ENCODE data around the gene FOXA3. TPM values are rescaled to one million over a fixed set of nuclear protein-coding genes. Genes with fewer than 3 reads are reported as not detected.

FOXA3 gene
- total RNA-seq, 1 experiment from 2014 or later, result 22.2 TPM

- H2BK5ac ChIP-seq (ENCODE audit: insufficient read length, low read length), result no peak overlapping the region
- no peak overlapping the region for H2BK20ac ChIP-seq (ENCODE audit: low read depth, low read length, poor library complexity, severe bottlenecking)
- H3T11ph ChIP-seq (ENCODE audit: low read length), result no peak overlapping the region
- H4K8ac ChIP-seq (replicated peaks; ENCODE audit: insufficient read length, low read depth, low read length), result no peak overlapping the region
- H3K14ac ChIP-seq (ENCODE audit: insufficient read depth, low read length), result no peak overlapping the region
- no peak overlapping the region for H3K4me2 ChIP-seq (ENCODE audit: insufficient read depth, insufficient read length, low read length)
- H3K4me1 ChIP-seq (ENCODE audit: insufficient read depth, low read length), result 0 out of 2 replicates have a peak, but pooled peaks cover 1% of the 10 kb centered on the region
- H3K36me3 Mint-ChIP-seq (ENCODE audit: insufficient read depth in 1 of 3, low read depth in 3 of 3), result peaks cover 38 to 84% (median 80%) of the 10 kb centered on the region in 3 experiments
- no peaks in the 10 kb centered on the region for H3K27me3 Mint-ChIP-seq (ENCODE audit: low read depth)
- no peak overlapping the region for H3K18ac ChIP-seq (ENCODE audit: insufficient read length, low read depth, low read length)
- no peak overlapping the region for H2BK12ac ChIP-seq (ENCODE audit: insufficient read length, low read depth, low read length)
- no peak overlapping the region for H3K27ac ChIP-seq (ENCODE audit: insufficient read length, low read depth, low read length)
- H3K23me2 ChIP-seq (ENCODE audit: insufficient read length, low read depth, low read length, poor library complexity, severe bottlenecking), result no peaks in the 10 kb centered on the region
- H3K23ac ChIP-seq (ENCODE audit: insufficient read length, low read depth, low read length), result no peak overlapping the region
- no peak overlapping the region for H3K4me3 Mint-ChIP-seq
- no peak overlapping the region for H2AK5ac ChIP-seq (ENCODE audit: insufficient read length, low read length)
- no peak overlapping the region for H2BK15ac ChIP-seq (ENCODE audit: low read depth, low read length)
- no peak for DNase-seq
- H3K56ac ChIP-seq (ENCODE audit: insufficient read length, low read depth, low read length), result no peak overlapping the region
- no CpG with 5 or more reads among the region's 5 CpGs for WGBS (ENCODE audit: extremely low coverage, insufficient read length, low lambda C conversion rate)
- H4K91ac ChIP-seq (ENCODE audit: insufficient read length, low read depth, low read length), result no peak overlapping the region
- no peak overlapping the region for H2AFZ ChIP-seq (ENCODE audit: low read length)
- H4K20me1 ChIP-seq (ENCODE audit: control insufficient read depth, insufficient read depth, insufficient read length), result no peaks in the 10 kb centered on the region
- peaks cover 10 to 24% of the 10 kb centered on the region in 2 experiments for H3K4me1 Mint-ChIP-seq
- H3K4ac ChIP-seq (ENCODE audit: low read depth, low read length), result no peak overlapping the region
- no peaks in the 10 kb centered on the region for H3K79me1 ChIP-seq (ENCODE audit: insufficient read depth, low read depth, low read length, poor library complexity, severe bottlenecking)
- H3K27ac Mint-ChIP-seq, result no peak overlapping the region
- H4K5ac ChIP-seq (ENCODE audit: insufficient read length, low read depth, low read length), result no peak overlapping the region
- no peaks in the 10 kb centered on the region for H3K79me2 ChIP-seq (ENCODE audit: insufficient read depth, low read length)
- TF ChIP-seq, protein P1, sequence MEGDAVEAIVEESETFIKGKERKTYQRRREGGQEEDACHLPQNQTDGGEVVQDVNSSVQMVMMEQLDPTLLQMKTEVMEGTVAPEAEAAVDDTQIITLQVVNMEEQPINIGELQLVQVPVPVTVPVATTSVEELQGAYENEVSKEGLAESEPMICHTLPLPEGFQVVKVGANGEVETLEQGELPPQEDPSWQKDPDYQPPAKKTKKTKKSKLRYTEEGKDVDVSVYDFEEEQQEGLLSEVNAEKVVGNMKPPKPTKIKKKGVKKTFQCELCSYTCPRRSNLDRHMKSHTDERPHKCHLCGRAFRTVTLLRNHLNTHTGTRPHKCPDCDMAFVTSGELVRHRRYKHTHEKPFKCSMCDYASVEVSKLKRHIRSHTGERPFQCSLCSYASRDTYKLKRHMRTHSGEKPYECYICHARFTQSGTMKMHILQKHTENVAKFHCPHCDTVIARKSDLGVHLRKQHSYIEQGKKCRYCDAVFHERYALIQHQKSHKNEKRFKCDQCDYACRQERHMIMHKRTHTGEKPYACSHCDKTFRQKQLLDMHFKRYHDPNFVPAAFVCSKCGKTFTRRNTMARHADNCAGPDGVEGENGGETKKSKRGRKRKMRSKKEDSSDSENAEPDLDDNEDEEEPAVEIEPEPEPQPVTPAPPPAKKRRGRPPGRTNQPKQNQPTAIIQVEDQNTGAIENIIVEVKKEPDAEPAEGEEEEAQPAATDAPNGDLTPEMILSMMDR (conservative IDR thresholded peaks at IDR 0.05), result no peak
- H3K9me3 ChIP-seq (ENCODE audit: control insufficient read depth, low read depth, low read length), result no peaks in the 10 kb centered on the region
- no peak overlapping the region for H2BK120ac ChIP-seq (ENCODE audit: low read depth, low read length, poor library complexity, severe bottlenecking)
- H3K9ac ChIP-seq (ENCODE audit: extremely low read depth, insufficient read length, low read length), result no peak overlapping the region
- no peaks in the 10 kb centered on the region for H3K27me3 ChIP-seq (ENCODE audit: insufficient read depth, low read length)
- no peaks in the 10 kb centered on the region for H3K9me3 Mint-ChIP-seq
Measured at GRCh38 chr19:45822716-45823115, 41.4 kb upstream of the FOXA3 start.
